ENCODE results near the gene BMI1. TPM values are rescaled to one million over a fixed set of nuclear protein-coding genes. Genes with fewer than 3 reads are reported as not detected.

The BMI1 gene
- total and polyA plus RNA-seq, 2 donors (not counting 1 experiment from before 2014, with no cell fraction given): 18.0 to 83.8 TPM

DNA sequence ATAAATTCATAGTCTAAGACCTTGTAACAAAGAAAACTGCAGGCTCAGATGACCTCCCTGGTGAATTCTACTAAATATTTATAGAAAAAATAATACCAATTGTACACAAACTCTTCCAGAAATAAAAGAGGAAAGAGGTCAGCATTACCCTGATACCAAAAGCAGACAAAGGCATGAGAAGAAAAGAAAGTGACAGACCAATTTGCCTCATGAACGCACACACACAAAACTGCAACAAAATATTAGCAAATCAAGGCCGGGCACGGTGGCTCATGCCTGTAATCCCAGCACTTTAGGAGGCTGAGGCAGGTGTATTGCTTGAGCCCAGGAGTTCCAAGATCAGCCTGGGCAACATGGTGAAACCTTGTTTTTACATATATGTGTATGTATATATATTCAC is 17.4 kb upstream of the BMI1 start:
- ATAC-seq (ENCODE audit: low read depth) (no peak), DNase-seq (no peak)
- Mint-ChIP-seq H3K9me3 (ENCODE audit: insufficient read depth) (no peaks in the 10 kb centered on the region), H3K4me1 (no peaks in the 10 kb centered on the region), H3K27ac (no peak overlapping the region), H3K27me3 (peaks cover 6% of the 10 kb centered on the region), H3K4me3 (no peak overlapping the region)
- no peaks in the 10 kb centered on the region for H4K20me1 ChIP-seq (ENCODE audit: control insufficient read depth, insufficient read depth, low read length, poor library complexity, severe bottlenecking)
- no peak overlapping the region for H3K9ac ChIP-seq (ENCODE audit: low read length)
- H3K4me1 ChIP-seq (ENCODE audit: control insufficient read depth in 2 of 2, insufficient read depth in 2 of 2, low read length in 2 of 2): no peaks in the 10 kb centered on the region
- no peaks in the 10 kb centered on the region for H3K27me3 ChIP-seq (replicated peaks in 1 of 4; ENCODE audit: control extremely low read depth in 1 of 4, control insufficient read depth in 3 of 4, insufficient read depth in 4 of 4, low read length in 3 of 4)
- ChIA-PET POLR2A (no interaction called here), CTCF (no interaction called here)
- H3K9me3 ChIP-seq (ENCODE audit: control extremely low read depth in 1 of 3, control insufficient read depth in 2 of 3, insufficient read depth in 1 of 3, low read length in 2 of 3): peaks cover 0 to 2% (median 0%) of the 10 kb centered on the region in 3 donors
- H2AFZ ChIP-seq (ENCODE audit: insufficient read depth, low read depth, low read length, poor library complexity, severe bottlenecking): no peak overlapping the region
- no peaks in the 10 kb centered on the region for H3K36me3 ChIP-seq (replicated peaks in 1 of 2; ENCODE audit: control extremely low read depth in 1 of 2, control insufficient read depth in 1 of 2, extremely low read depth in 1 of 2, insufficient read depth in 2 of 2, low read length in 1 of 2)
- H3K27ac ChIP-seq (ENCODE audit: low read length in 2 of 2): no peak overlapping the region
- intact Hi-C loops (cut with micrococcal nuclease): no loop called here
- no CpG with 5 or more reads among the region's 3 CpGs for WGBS (ENCODE audit: insufficient coverage)
- no peak overlapping the region for H3K4me3 ChIP-seq (ENCODE audit: control extremely low read depth in 1 of 5, extremely low read depth in 1 of 5, insufficient read depth in 1 of 5, low read depth in 2 of 5, low read length in 4 of 5)
- H3K4me2 ChIP-seq (replicated peaks; ENCODE audit: low read depth, low read length, poor library complexity, severe bottlenecking): no peak overlapping the region
- no peaks in the 10 kb centered on the region for H3K79me2 ChIP-seq (ENCODE audit: control insufficient read depth, insufficient read depth, low read length)
- TF ChIP-seq, protein P1, sequence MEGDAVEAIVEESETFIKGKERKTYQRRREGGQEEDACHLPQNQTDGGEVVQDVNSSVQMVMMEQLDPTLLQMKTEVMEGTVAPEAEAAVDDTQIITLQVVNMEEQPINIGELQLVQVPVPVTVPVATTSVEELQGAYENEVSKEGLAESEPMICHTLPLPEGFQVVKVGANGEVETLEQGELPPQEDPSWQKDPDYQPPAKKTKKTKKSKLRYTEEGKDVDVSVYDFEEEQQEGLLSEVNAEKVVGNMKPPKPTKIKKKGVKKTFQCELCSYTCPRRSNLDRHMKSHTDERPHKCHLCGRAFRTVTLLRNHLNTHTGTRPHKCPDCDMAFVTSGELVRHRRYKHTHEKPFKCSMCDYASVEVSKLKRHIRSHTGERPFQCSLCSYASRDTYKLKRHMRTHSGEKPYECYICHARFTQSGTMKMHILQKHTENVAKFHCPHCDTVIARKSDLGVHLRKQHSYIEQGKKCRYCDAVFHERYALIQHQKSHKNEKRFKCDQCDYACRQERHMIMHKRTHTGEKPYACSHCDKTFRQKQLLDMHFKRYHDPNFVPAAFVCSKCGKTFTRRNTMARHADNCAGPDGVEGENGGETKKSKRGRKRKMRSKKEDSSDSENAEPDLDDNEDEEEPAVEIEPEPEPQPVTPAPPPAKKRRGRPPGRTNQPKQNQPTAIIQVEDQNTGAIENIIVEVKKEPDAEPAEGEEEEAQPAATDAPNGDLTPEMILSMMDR (IDR thresholded peaks at IDR 0.05): no peak
- TF ChIP-seq EZH2 (IDR thresholded peaks at IDR 0.05; ENCODE audit: borderline replicate concordance, insufficient read depth, low read depth, low read length, poor library complexity, severe bottlenecking): no peak

GRCh38 chr10:22305721-22306120 is 15.2 kb upstream of the BMI1 start:
- Mint-ChIP-seq H3K9me3 (ENCODE audit: insufficient read depth) (no peaks in the 10 kb centered on the region), H3K4me1 (no peaks in the 10 kb centered on the region), H3K27ac (no peak overlapping the region), H3K27me3 (no peaks in the 10 kb centered on the region), H3K4me3 (no peak overlapping the region)
- ATAC-seq (ENCODE audit: low read depth): no peak
- Histone ChIP-seq H3K4me3 (ENCODE audit: control extremely low read depth in 1 of 5, extremely low read depth in 1 of 5, insufficient read depth in 1 of 5, low read depth in 2 of 5, low read length in 4 of 5) (no peak overlapping the region), H3K4me2 (replicated peaks; ENCODE audit: low read depth, low read length, poor library complexity, severe bottlenecking) (no peak overlapping the region), H3K9ac (ENCODE audit: low read length) (no peak overlapping the region), H3K27ac (ENCODE audit: low read length in 2 of 2) (no peak overlapping the region), H2AFZ (ENCODE audit: insufficient read depth, low read depth, low read length, poor library complexity, severe bottlenecking) (no peak overlapping the region), H3K79me2 (ENCODE audit: control insufficient read depth, insufficient read depth, low read length) (no peaks in the 10 kb centered on the region), H4K20me1 (ENCODE audit: control insufficient read depth, insufficient read depth, low read length, poor library complexity, severe bottlenecking) (no peaks in the 10 kb centered on the region), H3K36me3 (replicated peaks in 1 of 2; ENCODE audit: control extremely low read depth in 1 of 2, control insufficient read depth in 1 of 2, extremely low read depth in 1 of 2, insufficient read depth in 2 of 2, low read length in 1 of 2) (no peaks in the 10 kb centered on the region), H3K4me1 (ENCODE audit: control insufficient read depth in 2 of 2, insufficient read depth in 2 of 2, low read length in 2 of 2) (no peaks in the 10 kb centered on the region), H3K27me3 (replicated peaks in 1 of 4; ENCODE audit: control extremely low read depth in 1 of 4, control insufficient read depth in 3 of 4, insufficient read depth in 4 of 4, low read length in 3 of 4) (no peaks in the 10 kb centered on the region), H3K9me3 (ENCODE audit: control extremely low read depth in 1 of 3, control insufficient read depth in 2 of 3, insufficient read depth in 1 of 3, low read length in 2 of 3) (peaks cover 0 to 2% (median 0%) of the 10 kb centered on the region in 3 donors)
- TF ChIP-seq, protein P1 (IDR thresholded peaks at IDR 0.05): no peak
- TF ChIP-seq EZH2 (IDR thresholded peaks at IDR 0.05; ENCODE audit: borderline replicate concordance, insufficient read depth, low read depth, low read length, poor library complexity, severe bottlenecking): no peak
- ChIA-PET POLR2A (no interaction called here), CTCF (no interaction called here)
- DNase-seq: no peak
- intact Hi-C loops (cut with micrococcal nuclease): no loop called here
- WGBS (ENCODE audit: insufficient coverage): no CpG with 5 or more reads among the region's 2 CpGs

Measured in B cell (primary cell).